Neural crest cell (in vitro differentiated cells): Measurements from ENCODE around the gene SYNM. TPM values are rescaled to one million over a fixed set of nuclear protein-coding genes. Genes with fewer than 3 reads are reported as not detected.
"Not testable (repeated sequence)": the region's sequence is repeated elsewhere in the genome, so short reads cannot be mapped to it uniquely, and the experiment has no call there.

Experiments used
- DNase-seq: peaks from one replicate; pipeline ENCODE4 v3.0.0; 2021; ENCODE audit warnings: low read depth, mixed read lengths, low spot score
- H3K27ac Mint-ChIP-seq: one replicate; pipeline ENCODE4 v1.8.0; 2021; ENCODE audit warnings: mild to moderate bottlenecking, mixed read lengths; ENCODE audit not compliant: unreplicated experiment
- H3K27me3 Mint-ChIP-seq: 2 replicates; pipeline ENCODE4 v1.8.0; 2021; ENCODE audit warnings: low read depth, mild to moderate bottlenecking, mixed read lengths
- H3K36me3 Mint-ChIP-seq: 2 replicates; pipeline ENCODE4 v1.8.0; 2021; ENCODE audit warnings: low read depth, mild to moderate bottlenecking, mixed read lengths
- H3K4me1 Mint-ChIP-seq: 2 replicates; pipeline ENCODE4 v1.8.0; 2021; ENCODE audit warnings: mixed read lengths
- H3K4me3 Mint-ChIP-seq: one replicate; pipeline ENCODE4 v1.8.0; 2021; ENCODE audit warnings: mild to moderate bottlenecking, mixed read lengths
- H3K9me3 Mint-ChIP-seq: 2 replicates; pipeline ENCODE4 v1.8.0; 2021; ENCODE audit warnings: mixed read lengths
- total RNA-seq: library from RNA; stranded (reverse); gene quantifications from 2 replicates; pipeline ENCODE4 v1.2.1, GENCODE V29; 2021
- TF ChIP-seq, protein P1 (sequence below): fragments of 200-600 bp; sonication (generic); conservative IDR thresholded peaks from 2 replicates; pipeline ENCODE4 v1.5.0; 2021; ENCODE audit warnings: antibody characterized with exemption, mild to moderate bottlenecking

SYNM gene
- total RNA-seq, 1 donor from 2014 or later, result 3.1 TPM

DNA sequence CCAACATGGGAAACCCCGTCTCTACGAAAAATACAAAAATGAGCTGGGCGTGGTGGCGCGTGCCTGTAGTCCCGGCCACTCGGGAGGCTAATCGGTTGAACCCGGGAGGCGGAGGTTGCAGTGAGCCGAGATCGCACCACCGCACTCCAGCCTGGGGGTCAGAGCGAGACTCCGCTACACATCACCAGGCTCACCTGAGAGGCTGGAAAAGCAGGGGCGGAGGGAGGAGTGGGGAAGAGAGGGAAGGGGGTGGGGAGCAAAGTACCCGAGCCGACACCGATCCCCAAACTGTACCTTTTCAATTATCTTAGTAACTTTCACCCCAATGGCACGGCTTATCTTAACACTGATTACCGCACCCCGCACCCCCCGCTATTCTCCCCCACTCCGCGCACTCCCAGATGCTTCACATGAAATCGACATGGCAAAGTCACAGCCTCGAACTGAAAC is 46.4 kb upstream of the SYNM start:
- TF ChIP-seq, protein P1, sequence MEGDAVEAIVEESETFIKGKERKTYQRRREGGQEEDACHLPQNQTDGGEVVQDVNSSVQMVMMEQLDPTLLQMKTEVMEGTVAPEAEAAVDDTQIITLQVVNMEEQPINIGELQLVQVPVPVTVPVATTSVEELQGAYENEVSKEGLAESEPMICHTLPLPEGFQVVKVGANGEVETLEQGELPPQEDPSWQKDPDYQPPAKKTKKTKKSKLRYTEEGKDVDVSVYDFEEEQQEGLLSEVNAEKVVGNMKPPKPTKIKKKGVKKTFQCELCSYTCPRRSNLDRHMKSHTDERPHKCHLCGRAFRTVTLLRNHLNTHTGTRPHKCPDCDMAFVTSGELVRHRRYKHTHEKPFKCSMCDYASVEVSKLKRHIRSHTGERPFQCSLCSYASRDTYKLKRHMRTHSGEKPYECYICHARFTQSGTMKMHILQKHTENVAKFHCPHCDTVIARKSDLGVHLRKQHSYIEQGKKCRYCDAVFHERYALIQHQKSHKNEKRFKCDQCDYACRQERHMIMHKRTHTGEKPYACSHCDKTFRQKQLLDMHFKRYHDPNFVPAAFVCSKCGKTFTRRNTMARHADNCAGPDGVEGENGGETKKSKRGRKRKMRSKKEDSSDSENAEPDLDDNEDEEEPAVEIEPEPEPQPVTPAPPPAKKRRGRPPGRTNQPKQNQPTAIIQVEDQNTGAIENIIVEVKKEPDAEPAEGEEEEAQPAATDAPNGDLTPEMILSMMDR, result no peak

DNA sequence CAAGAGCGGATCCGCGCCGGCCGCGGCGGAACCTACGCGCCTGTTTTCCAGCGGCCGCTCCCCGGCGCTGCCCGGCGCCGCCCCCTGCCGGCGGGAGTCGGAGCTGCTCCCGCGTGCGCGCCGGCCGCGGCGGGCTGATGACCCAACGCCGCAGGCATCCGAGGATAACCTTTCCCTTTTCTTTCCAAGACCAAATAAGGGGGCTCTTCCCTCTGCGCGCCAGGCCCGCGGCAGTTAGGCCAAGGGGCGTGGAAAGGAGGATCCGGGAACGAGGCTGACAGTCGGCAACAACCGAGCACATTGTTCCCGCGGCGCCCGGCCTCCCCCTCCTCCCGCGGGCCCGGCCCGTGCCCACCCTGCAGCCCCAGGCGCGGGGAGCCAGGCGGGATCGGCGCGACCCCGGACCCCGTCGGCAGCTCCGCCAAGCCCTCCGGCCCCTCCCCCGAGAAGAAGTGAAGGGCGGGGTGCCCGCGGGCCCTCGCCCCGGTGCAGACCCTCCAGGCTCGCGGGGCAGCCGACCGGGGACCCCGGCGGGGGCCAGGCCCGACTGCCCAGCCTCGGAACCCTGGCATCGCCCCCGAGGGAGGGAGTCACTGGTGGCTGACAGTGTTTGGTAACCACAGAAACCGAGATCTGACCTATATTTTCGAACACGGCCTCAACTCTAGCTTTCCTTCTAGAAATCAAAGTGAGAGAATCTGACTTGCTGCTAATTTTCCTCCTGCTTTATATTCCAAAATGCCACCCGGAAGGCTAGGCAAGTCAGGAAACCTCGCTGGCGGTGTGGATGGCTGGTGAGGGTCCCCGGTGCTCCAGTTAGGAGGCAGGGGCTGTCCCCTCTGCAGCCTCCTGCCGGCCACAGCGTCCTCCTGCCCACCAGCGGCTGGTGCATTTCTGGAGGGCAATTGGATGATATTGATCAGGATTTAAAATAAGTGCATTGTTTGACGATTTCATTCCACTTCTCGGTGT is 45.6 kb upstream of the SYNM start:
- peak; percentile 77 for DNase-seq
- H3K27ac Mint-ChIP-seq, result peak overlapping the region; percentile 95
- H3K27me3 Mint-ChIP-seq, result no peaks in the 10 kb centered on the region
- H3K4me3 Mint-ChIP-seq, result peak overlapping the region; percentile 91
- no peaks in the 10 kb centered on the region for H3K36me3 Mint-ChIP-seq
- H3K9me3 Mint-ChIP-seq, result no peaks in the 10 kb centered on the region
- peaks cover 18% of the 10 kb centered on the region for H3K4me1 Mint-ChIP-seq
- TF ChIP-seq, protein P1, result peak; percentile 78

More for the DNA sequence above, 46.4 kb upstream of the SYNM start:
- Mint-ChIP-seq H3K27ac (no peak overlapping the region), H3K36me3 (no peaks in the 10 kb centered on the region), H3K4me1 (peaks cover 18% of the 10 kb centered on the region), H3K9me3 (no peaks in the 10 kb centered on the region), H3K27me3 (no peaks in the 10 kb centered on the region), H3K4me3 (peak overlapping the region; percentile 85)
- no peak for DNase-seq

DNA sequence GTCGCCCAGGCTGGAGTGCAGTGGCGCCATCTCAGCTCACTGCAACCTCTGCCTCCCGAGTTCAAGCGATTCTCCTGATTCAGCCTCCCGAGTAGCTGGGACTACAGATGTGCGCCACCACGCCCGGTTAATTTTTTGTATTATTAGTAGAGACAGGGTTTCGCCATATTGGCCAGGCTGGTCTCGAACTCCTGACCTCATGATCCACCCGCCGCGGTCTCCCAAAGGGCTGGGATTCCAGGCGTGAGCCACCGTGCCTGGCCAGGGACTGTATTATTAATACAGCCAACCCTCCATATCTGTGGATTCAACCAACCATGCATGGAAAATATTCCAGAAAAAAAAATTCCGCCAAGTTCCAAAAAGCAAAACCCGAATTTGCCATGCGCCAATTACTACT is 44.7 kb upstream of the SYNM start:
- not testable (repeated sequence) for DNase-seq, H3K36me3 Mint-ChIP-seq, H3K27me3 Mint-ChIP-seq, H3K9me3 Mint-ChIP-seq, H3K27ac Mint-ChIP-seq
- H3K4me1 Mint-ChIP-seq, result peaks cover 18% of the 10 kb centered on the region
- H3K4me3 Mint-ChIP-seq, result peak overlapping the region; percentile 47

DNA sequence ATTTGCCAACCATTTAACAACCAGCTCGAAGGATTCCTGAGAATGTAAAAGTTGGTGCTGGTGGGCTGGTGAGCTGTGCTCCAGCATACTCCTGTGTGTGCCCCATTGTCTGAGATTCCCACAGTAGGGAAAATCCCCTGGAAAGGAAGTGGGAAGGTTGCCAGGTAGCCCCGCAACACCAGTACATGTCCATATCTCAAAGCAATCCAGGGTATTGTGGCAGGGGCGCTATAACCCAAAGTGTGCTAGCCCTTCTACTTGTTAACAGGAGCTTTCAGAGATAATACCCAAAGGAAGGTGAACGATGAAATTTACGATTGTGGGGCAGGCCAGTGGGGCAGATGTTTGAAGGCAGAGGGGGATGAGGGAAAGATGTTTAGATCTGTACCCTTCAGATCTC is 42.7 kb upstream of the SYNM start:
- no peak overlapping the region for H3K4me3 Mint-ChIP-seq
- H3K9me3 Mint-ChIP-seq, result no peaks in the 10 kb centered on the region
- DNase-seq, result no peak
- no peaks in the 10 kb centered on the region for H3K36me3 Mint-ChIP-seq
- peaks cover 18% of the 10 kb centered on the region for H3K4me1 Mint-ChIP-seq
- TF ChIP-seq, protein P1, result no peak
- H3K27ac Mint-ChIP-seq, result no peak overlapping the region
- H3K27me3 Mint-ChIP-seq, result no peaks in the 10 kb centered on the region

GRCh38 chr15:99068186-99068585 is 36.7 kb upstream of the SYNM start:
- no peaks in the 10 kb centered on the region for H3K9me3 Mint-ChIP-seq
- no peak for DNase-seq
- no peak overlapping the region for H3K27ac Mint-ChIP-seq
- no peak overlapping the region for H3K4me3 Mint-ChIP-seq
- TF ChIP-seq, protein P1, result no peak
- H3K36me3 Mint-ChIP-seq, result no peaks in the 10 kb centered on the region
- no peaks in the 10 kb centered on the region for H3K4me1 Mint-ChIP-seq
- H3K27me3 Mint-ChIP-seq, result no peaks in the 10 kb centered on the region

- no peak overlapping the region for H3K4me3 Mint-ChIP-seq
- no peaks in the 10 kb centered on the region for H3K9me3 Mint-ChIP-seq
- TF ChIP-seq, protein P1, result no peak
- H3K27me3 Mint-ChIP-seq, result no peaks in the 10 kb centered on the region
- no peaks in the 10 kb centered on the region for H3K4me1 Mint-ChIP-seq
- no peak overlapping the region for H3K27ac Mint-ChIP-seq
- no peak for DNase-seq
- no peaks in the 10 kb centered on the region for H3K36me3 Mint-ChIP-seq
Measured at GRCh38 chr15:99070208-99070607, 34.7 kb upstream of the SYNM start.
